SJCRH30 (cell line): ENCODE measurements around the gene DENND4A. TPM values are rescaled to one million over a fixed set of nuclear protein-coding genes. Genes with fewer than 3 reads are reported as not detected.
"Not testable (repeated sequence)": the region's sequence is repeated elsewhere in the genome, so short reads cannot be mapped to it uniquely, and the experiment has no call there.

Experiments used
- DNase-seq, 2 experiments: peaks; one replicate each; pipeline ENCODE4 v3.0.0-alpha.2; 2015 to 2020
- H3K27ac ChIP-seq: fragments of 250-450 bp; sonication (Bioruptor Pico); 2 replicates; pipeline ENCODE4 v1.5.1; 2020; ENCODE audit warnings: mild to moderate bottlenecking, moderate library complexity
- H3K27me3 ChIP-seq: fragments of 250-450 bp; sonication (Bioruptor Pico); 2 replicates; pipeline ENCODE4 v1.5.1; 2020; ENCODE audit warnings: mild to moderate bottlenecking, moderate library complexity
- H3K36me3 ChIP-seq: fragments of 250-450 bp; sonication (Bioruptor Pico); 2 replicates; pipeline ENCODE4 v1.5.1; 2020; ENCODE audit warnings: mild to moderate bottlenecking, moderate library complexity
- H3K4me1 ChIP-seq: fragments of 250-450 bp; sonication (Bioruptor Pico); 2 replicates; pipeline ENCODE4 v1.5.1; 2020; ENCODE audit warnings: mild to moderate bottlenecking, moderate library complexity
- H3K4me3 ChIP-seq: fragments of 250-450 bp; sonication (Bioruptor Pico); 2 replicates; pipeline ENCODE4 v1.5.1; 2020; ENCODE audit warnings: mild to moderate bottlenecking, moderate library complexity
- H3K9me3 ChIP-seq: fragments of 250-450 bp; sonication (Bioruptor Pico); replicated peaks from 2 replicates; pipeline ENCODE4 v1.5.1; 2020; ENCODE audit warnings: mild to moderate bottlenecking, moderate library complexity
- total RNA-seq: library from RNA; depleted of rRNA; stranded (reverse); fragments of >200 nt; shearing (Covaris generic); gene quantifications from 2 replicates; pipeline ENCODE4 v1.2.3, GENCODE V29; 2014

Gene DENND4A
- total RNA-seq, 1 experiment from 2014 or later, result 26.4 TPM

DNA sequence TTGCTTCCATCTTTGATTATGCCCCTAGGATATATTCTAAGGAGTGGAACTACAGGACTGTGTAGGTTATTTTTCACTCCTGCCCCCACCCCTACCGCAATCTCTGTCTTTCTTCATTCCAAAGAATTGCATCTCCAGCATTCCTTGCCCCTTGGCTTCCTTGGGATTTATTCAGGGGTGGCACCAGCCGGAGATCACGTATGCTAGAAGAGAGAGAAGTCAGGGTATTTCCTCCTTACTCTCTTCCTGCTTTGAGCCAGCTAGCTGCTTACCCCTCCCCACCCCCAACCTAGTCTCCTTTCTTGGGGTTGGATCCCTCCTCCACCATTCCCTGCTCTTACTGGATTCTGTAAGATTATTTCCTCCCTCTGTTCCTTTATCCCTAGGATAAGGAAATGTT is 35.0 kb upstream of the DENND4A start:
- Histone ChIP-seq H3K27ac (no peak overlapping the region), H3K9me3 (no peaks in the 10 kb centered on the region), H3K36me3 (no peaks in the 10 kb centered on the region), H3K27me3 (no peaks in the 10 kb centered on the region), H3K4me1 (no peaks in the 10 kb centered on the region), H3K4me3 (no peak overlapping the region)
- DNase-seq, result no peak

DNA sequence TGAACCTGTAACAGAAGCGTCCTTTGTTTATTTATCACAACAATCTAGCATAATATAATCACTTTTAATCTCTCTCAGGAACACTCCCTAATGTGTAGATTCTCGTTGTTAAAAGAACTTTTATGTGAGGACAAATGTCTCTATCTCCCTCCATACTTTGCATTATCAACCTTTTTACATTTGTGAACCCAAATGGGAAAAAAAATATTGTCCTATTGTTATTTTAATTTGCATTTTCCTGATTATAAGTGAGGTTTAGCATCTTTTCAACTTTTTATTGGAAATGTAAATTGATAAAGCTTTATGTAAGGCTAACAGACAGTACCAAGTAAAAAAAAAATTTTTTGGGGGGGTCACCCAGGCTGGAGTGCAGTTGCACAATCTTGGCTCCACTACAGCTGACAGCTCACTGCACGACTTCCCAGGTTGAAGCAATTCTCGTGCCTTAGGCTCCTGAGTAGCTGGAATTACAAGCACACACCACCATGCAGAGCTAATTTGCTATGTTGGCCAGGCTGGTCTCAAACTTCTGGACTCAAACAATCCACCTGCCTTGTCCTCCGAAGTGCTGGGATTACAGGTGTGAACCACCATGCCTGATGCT is 33.0 kb upstream of the DENND4A start:
- no peak for DNase-seq

DNA sequence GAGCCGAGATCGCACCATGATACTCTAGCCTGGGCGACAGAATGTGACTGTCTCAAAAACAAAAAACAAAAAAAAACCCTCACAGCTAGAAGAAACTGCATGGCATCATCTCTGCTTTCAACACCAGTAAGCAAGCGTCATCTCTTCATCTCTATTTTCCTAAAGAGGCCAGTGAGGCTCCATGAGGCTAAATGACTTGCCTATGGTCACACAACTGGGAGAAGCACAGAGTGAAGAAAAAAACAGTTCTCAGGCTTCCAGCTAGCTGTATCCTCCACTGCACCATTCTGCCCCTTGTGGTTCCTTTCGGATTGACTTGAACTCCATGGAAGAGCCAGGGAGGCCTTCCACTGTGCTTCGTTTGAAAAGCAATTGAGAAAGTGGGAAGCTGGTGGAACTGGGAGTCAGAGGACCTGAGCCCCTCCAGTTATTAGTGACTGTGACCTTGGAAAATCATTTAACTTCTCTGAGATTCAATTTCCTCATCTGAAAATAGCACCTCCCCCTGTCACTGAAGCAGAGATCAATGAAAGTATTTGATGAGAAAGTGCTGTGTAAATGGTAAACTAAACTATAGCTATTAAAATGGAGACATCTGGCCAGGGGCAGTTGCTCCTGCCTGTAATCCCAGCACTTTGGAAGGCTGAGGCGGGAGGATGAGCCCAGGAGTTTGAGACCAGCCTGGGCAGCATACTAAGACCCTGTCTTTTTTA is 32.1 kb upstream of the DENND4A start:
- no peak overlapping the region for H3K4me3 ChIP-seq
- no peaks in the 10 kb centered on the region for H3K9me3 ChIP-seq
- peaks cover 10% of the 10 kb centered on the region for H3K4me1 ChIP-seq
- DNase-seq, result peak; percentile 60 to 79
- H3K27me3 ChIP-seq, result no peaks in the 10 kb centered on the region
- H3K27ac ChIP-seq, result no peak overlapping the region
- no peaks in the 10 kb centered on the region for H3K36me3 ChIP-seq

More for the DNA sequence above, 33.0 kb upstream of the DENND4A start:
- H3K9me3 ChIP-seq, result no peaks in the 10 kb centered on the region
- no peak overlapping the region for H3K4me3 ChIP-seq
- no peak overlapping the region for H3K27ac ChIP-seq
- H3K4me1 ChIP-seq, result peaks cover 8% of the 10 kb centered on the region
- no peaks in the 10 kb centered on the region for H3K36me3 ChIP-seq
- H3K27me3 ChIP-seq, result no peaks in the 10 kb centered on the region

DNA sequence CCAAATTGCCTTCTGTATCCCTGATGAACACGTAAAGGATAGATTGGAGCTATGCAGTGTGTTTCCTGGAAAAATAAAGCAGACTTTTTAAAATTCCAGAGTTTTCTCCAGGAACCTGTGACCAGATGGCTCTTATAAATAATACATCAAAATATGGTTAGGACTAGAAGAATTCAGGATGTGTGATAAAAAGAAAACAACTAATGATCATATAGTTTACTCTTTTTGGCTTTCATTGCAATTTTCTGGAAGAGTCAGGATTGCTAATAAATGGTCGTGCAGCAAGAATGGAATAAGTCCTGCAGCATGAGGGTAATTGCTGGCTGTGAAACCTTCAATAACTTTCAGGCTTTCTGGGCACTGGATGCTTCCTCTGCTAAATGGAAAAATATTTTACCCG is 30.2 kb upstream of the DENND4A start:
- H3K9me3 ChIP-seq, result no peaks in the 10 kb centered on the region
- H3K27me3 ChIP-seq, result no peaks in the 10 kb centered on the region
- H3K4me3 ChIP-seq, result no peak overlapping the region
- H3K36me3 ChIP-seq, result no peaks in the 10 kb centered on the region
- H3K27ac ChIP-seq, result no peak overlapping the region
- no peak for DNase-seq
- H3K4me1 ChIP-seq, result peaks cover 12% of the 10 kb centered on the region

DNA sequence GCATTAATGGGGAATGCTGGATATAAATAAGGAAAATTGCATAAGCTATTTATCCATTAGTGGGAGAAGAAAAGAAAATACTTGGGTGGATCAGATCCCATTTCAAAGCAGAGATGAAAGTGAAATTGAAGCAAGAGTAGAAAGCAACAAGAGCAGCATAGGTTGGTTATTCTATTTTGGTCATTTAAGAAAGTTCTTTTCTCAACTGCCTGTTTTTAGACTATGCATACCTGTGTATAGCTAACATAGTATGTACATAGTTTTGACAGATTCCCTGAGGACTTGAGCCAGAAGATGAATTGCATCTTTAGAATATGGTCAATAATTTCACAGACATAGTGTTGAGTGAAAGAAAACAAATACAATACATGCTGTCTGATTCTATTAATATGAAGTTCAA is 29.0 kb upstream of the DENND4A start:
- DNase-seq, result no peak
- Histone ChIP-seq H3K4me1 (peaks cover 12% of the 10 kb centered on the region), H3K27me3 (no peaks in the 10 kb centered on the region), H3K36me3 (no peaks in the 10 kb centered on the region), H3K4me3 (no peak overlapping the region), H3K27ac (no peak overlapping the region), H3K9me3 (no peaks in the 10 kb centered on the region)

DNA sequence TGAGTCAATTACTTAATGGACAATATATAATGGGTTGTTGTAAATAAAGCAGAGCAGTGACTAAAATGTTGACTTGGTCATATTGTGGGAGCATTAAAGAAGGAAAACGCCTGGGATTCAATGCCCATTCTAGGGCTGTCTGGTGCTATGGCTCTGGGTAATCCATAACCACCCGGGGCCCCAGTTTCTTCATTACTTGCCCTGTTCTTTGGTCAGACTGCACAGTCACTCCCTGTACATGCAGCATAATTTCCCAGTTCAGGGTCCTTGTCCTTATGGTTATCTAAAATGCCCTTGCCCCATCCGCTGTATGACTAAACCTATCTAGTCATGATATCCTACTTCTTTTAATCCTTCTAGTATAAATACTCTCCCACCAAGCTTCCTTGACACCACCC is 27.5 kb upstream of the DENND4A start:
- Histone ChIP-seq H3K9me3 (no peaks in the 10 kb centered on the region), H3K36me3 (no peaks in the 10 kb centered on the region), H3K4me3 (no peak overlapping the region), H3K27me3 (no peaks in the 10 kb centered on the region), H3K27ac (no peak overlapping the region), H3K4me1 (peaks cover 12% of the 10 kb centered on the region)
- no peak for DNase-seq

DNA sequence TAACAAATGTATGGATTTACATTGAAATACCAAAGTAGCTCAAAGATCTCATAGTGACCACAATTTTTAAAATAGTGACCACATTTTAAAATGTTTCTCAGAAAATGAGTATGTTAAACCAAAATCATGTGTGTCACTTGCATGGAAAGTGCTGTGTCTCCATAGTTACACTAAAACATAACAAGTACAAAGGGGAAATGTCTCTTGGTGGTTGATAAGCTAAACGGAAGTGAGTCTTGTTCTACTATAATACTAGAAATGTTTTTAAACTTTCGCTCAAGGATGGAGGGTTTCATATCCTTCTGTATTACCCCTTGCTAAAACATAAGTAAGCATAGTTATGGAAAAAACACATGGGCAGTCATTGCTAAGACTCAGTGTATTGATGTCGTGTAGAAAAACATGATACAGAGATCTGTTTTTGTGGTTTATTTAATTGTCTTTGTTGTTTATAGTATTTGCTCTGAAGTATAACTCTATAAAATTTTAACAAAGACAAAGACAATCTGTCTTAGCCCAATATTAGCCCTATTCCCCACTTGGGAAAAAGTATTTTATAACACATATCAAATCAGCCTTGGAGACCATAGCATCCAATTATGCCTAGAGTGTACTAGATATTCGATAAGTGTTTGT is 27.0 kb upstream of the DENND4A start:
- H3K36me3 ChIP-seq, result no peaks in the 10 kb centered on the region
- no peaks in the 10 kb centered on the region for H3K9me3 ChIP-seq
- peaks cover 12% of the 10 kb centered on the region for H3K4me1 ChIP-seq
- DNase-seq, result no peak
- no peak overlapping the region for H3K4me3 ChIP-seq
- no peaks in the 10 kb centered on the region for H3K27me3 ChIP-seq
- H3K27ac ChIP-seq, result no peak overlapping the region

DNA sequence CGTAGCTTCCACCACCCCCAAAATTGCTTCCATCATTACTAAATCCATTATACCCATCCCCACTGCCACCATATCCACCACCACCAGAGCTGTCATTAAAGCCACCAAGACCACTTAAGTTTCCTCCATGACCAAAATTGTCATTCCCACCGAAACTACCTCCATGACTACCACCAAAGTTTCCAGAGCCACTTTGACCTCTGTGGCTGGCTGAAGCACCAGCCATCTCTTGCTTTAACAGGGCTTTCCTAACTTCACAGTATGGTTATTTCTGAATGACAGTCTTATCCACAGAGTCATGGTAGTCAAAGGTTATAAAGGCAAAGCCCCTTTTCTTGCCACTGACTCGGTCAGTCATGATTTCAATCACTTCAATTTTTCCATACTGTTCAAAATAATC is 24.3 kb upstream of the DENND4A start:
- Histone ChIP-seq H3K27me3 (no peaks in the 10 kb centered on the region), H3K36me3 (no peaks in the 10 kb centered on the region), H3K4me1 (peaks cover 12% of the 10 kb centered on the region), H3K4me3 (no peak overlapping the region), H3K27ac (no peak overlapping the region), H3K9me3 (no peaks in the 10 kb centered on the region; the same call in 1 of the 2 replicates)
- no peak for DNase-seq

DNA sequence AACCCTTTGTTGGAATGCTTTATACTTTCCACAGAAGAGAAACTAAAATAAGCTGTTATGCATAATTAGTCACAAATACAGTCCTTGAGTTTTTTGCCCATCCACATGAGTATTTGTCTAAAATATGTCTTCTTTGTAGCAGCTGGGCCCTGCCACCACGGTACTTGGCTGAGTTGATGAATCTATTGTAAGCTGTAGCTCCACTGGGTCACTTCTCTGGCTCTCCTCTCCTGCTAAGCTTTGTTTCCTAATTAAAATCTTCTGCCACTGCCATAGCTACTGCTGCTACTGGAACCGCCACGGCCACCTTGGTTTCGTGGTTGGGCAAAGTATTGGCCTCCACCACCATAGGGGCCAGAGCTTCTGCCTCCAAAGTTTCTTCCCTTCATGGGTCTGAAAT is 23.9 kb upstream of the DENND4A start:
- not testable (repeated sequence) for DNase-seq, H3K9me3 ChIP-seq, H3K27ac ChIP-seq, H3K36me3 ChIP-seq, H3K4me1 ChIP-seq, H3K27me3 ChIP-seq, H3K4me3 ChIP-seq

DNA sequence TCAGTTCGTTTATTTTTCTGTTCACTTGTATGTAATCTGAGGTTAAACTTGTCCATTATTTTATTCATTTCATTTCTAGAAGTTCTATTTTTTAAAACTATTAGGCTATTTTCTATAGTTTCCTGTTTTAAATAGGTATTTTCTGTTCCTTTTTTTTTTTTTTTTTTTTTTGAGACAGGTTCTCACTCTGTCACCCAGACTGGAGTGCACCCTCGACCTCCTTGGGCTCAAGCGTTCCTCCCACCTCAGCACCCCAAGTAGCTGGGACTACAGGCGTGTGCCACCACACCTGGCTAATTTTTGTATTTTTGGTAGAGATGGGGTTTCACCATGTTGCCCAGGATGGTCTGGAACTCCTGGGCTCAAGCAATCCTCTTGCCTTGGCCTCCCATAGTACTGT is 22.2 kb upstream of the DENND4A start:
- DNase-seq, H3K27ac ChIP-seq, H3K9me3 ChIP-seq, H3K36me3 ChIP-seq, H3K4me1 ChIP-seq, H3K4me3 ChIP-seq, H3K27me3 ChIP-seq: not testable (repeated sequence)

DNA sequence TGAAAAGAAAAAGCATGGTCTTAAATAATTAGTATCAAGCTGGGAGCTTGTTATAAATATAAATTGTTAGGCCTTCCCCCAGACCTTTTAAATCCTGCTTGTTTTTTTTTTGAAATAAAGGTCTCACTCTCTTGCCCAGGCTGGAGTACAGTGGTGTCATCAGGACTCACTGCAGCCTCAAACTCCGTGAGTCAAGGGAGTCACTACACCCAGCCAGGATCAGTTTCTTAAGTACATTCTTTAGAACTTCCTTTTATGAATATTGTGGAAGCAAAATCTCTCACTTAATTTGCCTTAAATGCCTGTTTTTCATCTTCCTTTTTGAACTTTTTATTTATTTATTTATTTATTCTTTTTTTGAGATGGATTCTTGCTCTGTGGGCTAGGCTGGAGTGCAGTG is 20.8 kb upstream of the DENND4A start:
- no peak for DNase-seq
- no peaks in the 10 kb centered on the region for H3K27me3 ChIP-seq
- no peaks in the 10 kb centered on the region for H3K36me3 ChIP-seq
- H3K9me3 ChIP-seq, result no peaks in the 10 kb centered on the region; the same call in 1 of the 2 replicates
- H3K27ac ChIP-seq, result no peak overlapping the region
- no peak overlapping the region for H3K4me3 ChIP-seq
- no peaks in the 10 kb centered on the region for H3K4me1 ChIP-seq

DNA sequence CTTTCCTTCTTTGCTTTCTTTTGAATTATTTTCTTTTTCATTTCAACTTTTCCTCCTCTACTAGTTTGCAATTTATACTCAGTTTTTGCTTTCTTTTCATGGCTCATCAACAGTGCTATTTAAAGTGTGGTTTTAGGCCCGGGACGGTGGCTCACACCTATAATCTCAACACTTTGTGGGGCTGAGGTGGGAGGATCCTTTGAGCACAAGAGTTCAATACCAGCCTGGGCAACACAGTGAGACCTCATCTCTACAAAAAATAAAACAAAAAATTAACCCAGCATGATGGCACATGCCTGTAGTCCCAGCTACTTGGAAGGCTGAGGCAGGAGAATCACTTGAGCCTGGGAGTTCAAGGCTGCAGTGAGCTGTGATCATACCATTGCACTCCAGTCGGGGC is 20.4 kb upstream of the DENND4A start:
- DNase-seq, result no peak
- Histone ChIP-seq H3K9me3 (no peaks in the 10 kb centered on the region; the same call in 1 of the 2 replicates), H3K4me1 (no peaks in the 10 kb centered on the region), H3K27ac (no peak overlapping the region), H3K27me3 (no peaks in the 10 kb centered on the region), H3K4me3 (no peak overlapping the region), H3K36me3 (no peaks in the 10 kb centered on the region)

DNA sequence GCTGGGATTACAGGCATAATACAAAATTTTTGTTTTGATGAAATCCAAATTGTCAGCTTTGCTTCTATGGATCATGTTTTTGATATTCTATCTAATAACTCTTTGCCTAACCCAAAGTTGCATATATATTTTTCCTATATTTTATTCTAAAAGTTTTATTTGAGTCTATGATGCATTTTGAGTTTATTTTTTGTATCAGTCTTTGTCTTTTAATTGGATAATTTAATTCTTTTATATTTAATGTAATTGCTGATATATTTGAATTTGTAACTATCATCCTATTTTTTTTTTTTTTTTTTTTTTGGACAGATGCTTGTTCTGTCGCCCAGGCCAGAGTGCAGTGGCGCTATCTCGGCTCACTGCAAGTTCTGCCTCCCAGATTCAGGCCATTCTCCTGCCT is 19.7 kb upstream of the DENND4A start:
- no peak overlapping the region for H3K27ac ChIP-seq
- no peaks in the 10 kb centered on the region for H3K4me1 ChIP-seq
- no peaks in the 10 kb centered on the region for H3K27me3 ChIP-seq
- no peak for DNase-seq
- no peaks in the 10 kb centered on the region for H3K36me3 ChIP-seq
- H3K4me3 ChIP-seq, result no peak overlapping the region
- H3K9me3 ChIP-seq, result no peaks in the 10 kb centered on the region; the same call in 1 of the 2 replicates

DNA sequence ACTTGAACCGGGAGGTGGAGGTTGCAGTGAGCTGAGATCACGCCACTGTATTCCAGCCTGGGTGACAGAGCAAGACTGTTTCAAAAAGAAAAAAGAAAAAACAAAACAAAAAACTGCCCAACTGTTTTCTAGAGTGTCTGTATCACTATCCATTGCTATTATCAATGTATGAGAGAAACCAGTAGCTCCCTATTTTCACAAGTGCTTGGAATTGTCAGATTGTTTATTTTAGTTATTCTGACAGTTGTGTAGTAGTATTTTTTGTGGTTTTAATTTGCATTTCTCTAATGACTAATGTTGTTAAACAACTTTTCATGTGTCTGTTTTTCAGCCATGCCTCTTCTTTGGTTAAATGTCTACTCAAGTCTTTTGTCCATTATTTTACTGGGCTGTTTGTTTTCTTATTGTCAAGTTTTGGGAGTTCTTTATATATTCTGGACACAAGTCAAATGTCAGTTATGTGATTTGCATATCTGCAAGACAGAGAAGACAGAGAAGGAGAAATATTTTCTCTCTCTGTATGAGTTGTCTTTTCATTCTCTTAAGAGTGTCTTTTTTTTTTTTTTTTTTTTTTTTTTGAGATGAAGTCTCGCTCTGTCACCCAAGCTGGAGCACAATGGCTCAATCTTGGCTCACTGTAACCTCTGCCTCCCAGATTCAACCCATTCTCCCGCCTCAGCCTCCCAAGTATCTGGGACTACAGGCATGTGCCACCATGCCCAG is 19.1 kb upstream of the DENND4A start:
- not testable (repeated sequence) for DNase-seq, H3K36me3 ChIP-seq, H3K27me3 ChIP-seq, H3K27ac ChIP-seq, H3K9me3 ChIP-seq, H3K4me3 ChIP-seq, H3K4me1 ChIP-seq

DNA sequence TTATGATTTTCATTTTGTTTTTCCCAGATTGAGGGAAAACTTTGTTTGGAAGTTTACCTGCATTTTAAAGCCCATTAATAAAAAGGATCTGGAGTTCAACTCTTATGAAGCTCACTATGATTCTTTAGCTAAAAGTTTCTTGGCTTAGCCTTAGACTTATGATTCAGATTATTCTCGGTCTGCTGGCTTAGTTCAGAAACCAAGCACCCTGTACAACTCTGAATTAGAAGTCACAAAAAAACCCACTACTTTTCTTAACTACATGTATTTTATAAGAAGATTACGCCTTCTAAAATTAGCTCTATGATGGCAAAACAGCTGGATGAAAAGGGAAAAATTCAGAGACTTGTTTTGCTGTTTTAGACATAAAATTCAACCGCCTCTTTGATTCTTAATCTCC is 14.3 kb upstream of the DENND4A start:
- Histone ChIP-seq H3K9me3 (no peaks in the 10 kb centered on the region), H3K36me3 (no peaks in the 10 kb centered on the region), H3K4me3 (no peak overlapping the region), H3K27ac (no peak overlapping the region), H3K4me1 (peaks cover 16% of the 10 kb centered on the region), H3K27me3 (no peaks in the 10 kb centered on the region)
- DNase-seq, result no peak
